Ovary (tissue), 9 donors: ENCODE measurements around the gene FAM83E. TPM values are rescaled to one million over a fixed set of nuclear protein-coding genes. Genes with fewer than 3 reads are reported as not detected.
A peak's percentile ranks its signal among the peaks of the same experiment; 100 is the strongest.

Experiments
- DNase-seq, 5 donors: peaks; one replicate each; pipeline ENCODE4 v3.0.0-alpha.2; 2019 to 2020
- H3K27ac ChIP-seq, 2 donors: fragments of 200-600 bp; one replicate each; pipeline versions ENCODE4 v1.5.1 to v1.8.0; 2019 to 2022
- H3K27me3 ChIP-seq: fragments of 200-600 bp; one replicate; pipeline ENCODE4 v1.8.0; 2022
- H3K36me3 ChIP-seq: fragments of 200-600 bp; sonication (generic); one replicate; pipeline ENCODE4 v1.5.1; 2019
- H3K4me1 ChIP-seq: one replicate; pipeline ENCODE4 v1.8.1; 2013; ENCODE audit warnings: mild to moderate bottlenecking, moderate library complexity; ENCODE audit not compliant: insufficient read depth
- H3K4me3 ChIP-seq: fragments of 200-600 bp; sonication (generic); one replicate; pipeline ENCODE4 v1.5.1; 2017
- H3K9me3 ChIP-seq, 2 donors: fragments of 200-600 bp in 1 of 2; sonication (generic) in 1 of 2; one replicate each; pipeline versions ENCODE4 v1.5.1 to v1.8.1; 2013 to 2019; ENCODE audit warnings: mild to moderate bottlenecking in 1 of 2, moderate library complexity in 1 of 2
- EP300 ChIP-seq: sonication (generic); formaldehyde crosslinking; IDR thresholded peaks from one replicate; pipeline ENCODE4 v1.6.1; 2017; ENCODE audit warnings: antibody characterized with exemption
- POLR2A ChIP-seq: fragments of 450-650 bp; IDR thresholded peaks from one replicate; pipeline ENCODE4 v1.6.1; 2017; ENCODE audit warnings: antibody characterized with exemption, mild to moderate bottlenecking, moderate library complexity
- WGBS, 3 donors: extraction: QIAGEN DNeasy Blood & Tissue Kit in 1 of 3; methylation state at CpG; one replicate each; pipeline versions ENCODE4 v1.1.5 to v1.1.7; 2013 to 2017; 5-methylcytosine and 5-hydroxymethylcytosine counted together
- intact Hi-C, 4 donors: fragments of 100-400 bp; cut with DNase I; formaldehyde crosslinking; loops; one replicate each; pipeline versions ENCODE4 v1.11.0 to v1.15.1; 2022 to 2023
- polyA plus RNA-seq, 2 donors: library from polyadenylated mRNA; stranded (reverse); fragments of 200-250 nt in 1 of 2; fragments of 350-450 nt in 1 of 2; fragmentation: Illumina TruSeq in 1 of 2; extraction: RNeasy Lipid Tissue Mini Kit (QIAGEN cat#74804) in 1 of 2; gene quantifications; one replicate each; pipeline ENCODE4 v1.2.3, GENCODE V29; 2013 to 2014
- total RNA-seq, 7 donors: library from RNA; depleted of rRNA in 2 of 7; stranded (reverse); fragments of >200 nt in 2 of 7; fragmentation: NEBNext Ultra II Directional in 3 of 7; extraction: Animal tissue kit (Norgen Biotek cat#: 25700) in 3 of 7; gene quantifications; one replicate each; pipeline versions ENCODE4 v1.1.0 to v1.2.4, GENCODE V29; 2016 to 2023
- TF ChIP-seq, protein P1 (sequence below), 3 donors: fragments of 450-650 bp in 2 of 3; fragments of 200-600 bp in 1 of 3; IDR thresholded peaks; one replicate each; pipeline versions ENCODE4 v1.5.1 to v1.8.0; 2016 to 2022; ENCODE audit warnings: antibody characterized with exemption in 3 of 3, mild to moderate bottlenecking in 1 of 3
- donor health status: DM: no; HTN: no; CAD: no; lungs with moderate emphysema.
- donor health status: DM: no; HTN: no; CAD: no.
- donor health status: Bipolar disorder and iron deficiency.
- donor health status: DM: yes; HTN: yes; CAD: no.
- donor health status: DM: no; HTN: no; CAD: no.
- donor health status: DM: yes; HTN: yes; CAD: no.

The FAM83E gene
- total and polyA plus RNA-seq, 9 donors, result 0.16 to 6.9 (median 1.5) TPM; not detected in 3

DNA sequence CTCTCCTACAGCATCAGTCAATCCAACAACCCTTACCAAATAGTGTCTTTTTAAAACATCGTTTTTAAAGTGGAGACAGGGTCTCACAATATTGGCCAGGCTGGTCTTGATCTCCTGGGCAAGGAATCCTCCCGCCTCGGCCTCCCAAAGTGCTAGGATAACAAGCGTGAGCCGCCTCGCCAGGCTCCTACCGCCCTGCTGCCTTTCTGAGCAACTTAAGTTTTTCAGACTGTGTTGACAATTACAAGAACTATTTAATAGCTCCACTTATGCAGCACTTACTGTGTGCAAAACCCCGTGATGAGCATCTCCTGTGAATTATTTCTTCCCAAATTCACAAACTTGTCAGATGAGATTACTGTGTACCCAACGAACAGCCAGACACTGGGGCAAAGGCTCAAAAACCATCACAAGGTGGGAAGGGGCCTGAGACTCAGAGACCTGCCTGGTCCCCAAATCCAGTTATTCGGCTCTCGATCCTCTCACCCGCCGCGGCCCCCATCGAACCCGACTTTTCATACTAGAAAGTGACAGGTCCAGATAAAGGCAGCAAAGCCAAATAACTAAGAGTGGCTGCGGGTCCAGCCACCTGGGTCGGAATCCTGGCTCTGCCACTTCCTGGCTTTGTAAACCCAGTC is 3.5 kb upstream of the FAM83E start:
- H3K4me3 ChIP-seq, result peak overlapping the region; percentile 74
- TF ChIP-seq, protein P1, sequence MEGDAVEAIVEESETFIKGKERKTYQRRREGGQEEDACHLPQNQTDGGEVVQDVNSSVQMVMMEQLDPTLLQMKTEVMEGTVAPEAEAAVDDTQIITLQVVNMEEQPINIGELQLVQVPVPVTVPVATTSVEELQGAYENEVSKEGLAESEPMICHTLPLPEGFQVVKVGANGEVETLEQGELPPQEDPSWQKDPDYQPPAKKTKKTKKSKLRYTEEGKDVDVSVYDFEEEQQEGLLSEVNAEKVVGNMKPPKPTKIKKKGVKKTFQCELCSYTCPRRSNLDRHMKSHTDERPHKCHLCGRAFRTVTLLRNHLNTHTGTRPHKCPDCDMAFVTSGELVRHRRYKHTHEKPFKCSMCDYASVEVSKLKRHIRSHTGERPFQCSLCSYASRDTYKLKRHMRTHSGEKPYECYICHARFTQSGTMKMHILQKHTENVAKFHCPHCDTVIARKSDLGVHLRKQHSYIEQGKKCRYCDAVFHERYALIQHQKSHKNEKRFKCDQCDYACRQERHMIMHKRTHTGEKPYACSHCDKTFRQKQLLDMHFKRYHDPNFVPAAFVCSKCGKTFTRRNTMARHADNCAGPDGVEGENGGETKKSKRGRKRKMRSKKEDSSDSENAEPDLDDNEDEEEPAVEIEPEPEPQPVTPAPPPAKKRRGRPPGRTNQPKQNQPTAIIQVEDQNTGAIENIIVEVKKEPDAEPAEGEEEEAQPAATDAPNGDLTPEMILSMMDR (IDR thresholded peaks at IDR 0.05), result no peak
- TF ChIP-seq POLR2A (no peak), EP300 (no peak)
- DNase-seq, result peak in 2 of 5 donors; percentile 46 to 56
- intact Hi-C loops, result loop anchor here in 2 of 4 donors (10.0 kb wide), 2 partner anchors 134 to 294 kb away; partner anchors contain the start of gene EMP3 (in 1 of the 2)
- H3K9me3 ChIP-seq, result no peaks in the 10 kb centered on the region
- peak overlapping the region; percentile 38 to 54 for H3K27ac ChIP-seq
- H3K27me3 ChIP-seq, result no peaks in the 10 kb centered on the region
- H3K4me1 ChIP-seq, result peaks cover 5% of the 10 kb centered on the region
- H3K36me3 ChIP-seq, result no peaks in the 10 kb centered on the region
- 0 to 1% (median 1%) methylated on average over 18 of the region's 18 CpGs for WGBS, 3 donors

- intact Hi-C loops, result loop anchor here in 2 of 4 donors (10.0 kb wide), 2 partner anchors 133 to 293 kb away; partner anchors contain the start of gene EMP3 (in 1 of the 2)
- no peaks in the 10 kb centered on the region for H3K36me3 ChIP-seq
- H3K4me1 ChIP-seq, result peaks cover 4% of the 10 kb centered on the region
- H3K9me3 ChIP-seq, result no peaks in the 10 kb centered on the region
- TF ChIP-seq EP300, result no peak
- TF ChIP-seq POLR2A, result no peak
- TF ChIP-seq, protein P1 (IDR thresholded peaks at IDR 0.05), result no peak
- WGBS, 3 donors, result 27 to 49% (median 29%) methylated on average over 18 of the region's 18 CpGs
- H3K4me3 ChIP-seq, result no peak overlapping the region
- peak in 2 of 5 donors; percentile 61 to 65 for DNase-seq
- no peak overlapping the region for H3K27ac ChIP-seq
- no peaks in the 10 kb centered on the region for H3K27me3 ChIP-seq
These were observed 2.5 kb upstream of the FAM83E start for GRCh38 chr19:48617146-48617937.

DNA sequence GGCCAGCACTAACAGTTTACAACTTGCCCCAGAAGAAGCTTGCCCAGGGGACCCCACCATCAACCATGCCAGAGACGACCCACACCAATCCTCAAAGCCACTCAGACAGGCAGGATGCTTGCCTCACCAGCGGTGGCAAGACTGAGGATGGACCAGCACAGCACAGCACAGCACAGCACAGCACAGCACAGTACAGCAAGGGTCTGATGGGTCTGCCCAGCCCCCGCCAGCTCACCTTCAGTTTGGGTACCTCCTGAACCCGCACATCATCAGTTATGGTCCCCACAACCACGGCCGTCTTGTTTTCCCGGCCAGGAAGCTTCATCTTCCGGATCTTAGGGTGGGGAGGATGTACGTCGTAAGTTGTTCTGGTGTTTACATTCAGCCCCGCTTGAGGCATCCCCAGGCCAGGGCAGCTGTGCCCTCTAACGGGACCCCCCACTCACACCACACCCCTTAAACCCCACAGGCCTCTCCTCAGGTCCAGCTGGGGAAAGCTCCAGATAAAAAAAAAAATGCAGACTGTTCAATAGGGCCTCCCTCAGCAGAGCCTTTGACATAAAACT is 1.7 kb upstream of the FAM83E start:
- intact Hi-C loops, result loop anchor here in 2 of 4 donors (10.0 kb wide), 2 partner anchors 132 to 292 kb away; partner anchors contain the start of gene EMP3 (in 1 of the 2)
- Histone ChIP-seq H3K9me3 (no peaks in the 10 kb centered on the region), H3K36me3 (no peaks in the 10 kb centered on the region), H3K4me1 (peaks cover 4% of the 10 kb centered on the region), H3K27ac (no peak overlapping the region), H3K27me3 (no peaks in the 10 kb centered on the region), H3K4me3 (no peak overlapping the region)
- peak in 1 of 5 donors; percentile 43 for DNase-seq
- WGBS, 3 donors, result 49 to 58% (median 55%) methylated on average over 12 of the region's 12 CpGs
- TF ChIP-seq, protein P1 (IDR thresholded peaks at IDR 0.05), result no peak
- TF ChIP-seq EP300 (no peak), POLR2A (no peak)

GRCh38 chr19:48616041-48616436 is 1.2 kb upstream of the FAM83E start:
- DNase-seq, result peak in 1 of 5 donors; percentile 47
- TF ChIP-seq POLR2A, result no peak
- TF ChIP-seq, protein P1 (IDR thresholded peaks at IDR 0.05), result no peak
- TF ChIP-seq EP300, result no peak
- Histone ChIP-seq H3K27me3 (no peaks in the 10 kb centered on the region), H3K9me3 (no peaks in the 10 kb centered on the region), H3K4me1 (peaks cover 4% of the 10 kb centered on the region), H3K4me3 (no peak overlapping the region), H3K27ac (no peak overlapping the region), H3K36me3 (no peaks in the 10 kb centered on the region)
- 69 to 77% (median 73%) methylated on average over 8 to 16 of the region's 16 CpGs for WGBS, 3 donors
- intact Hi-C loops, result loop anchor here in 2 of 4 donors (10.0 kb wide), 2 partner anchors 131 to 291 kb away; partner anchors contain the start of gene EMP3 (in 1 of the 2)
